H1 (cell line): ENCODE measurements around the gene ARHGAP28. TPM values are rescaled to one million over a fixed set of nuclear protein-coding genes. Genes with fewer than 3 reads are reported as not detected.

Experiments
- CTCF ChIA-PET: fragments of 300-600 bp; sonication (Branson Sonifier 250); formaldehyde crosslinking; loops from one replicate; lab custom pipeline; 2021; ENCODE audit not compliant: partially characterized antibody; lab: Charles Lee
- POLR2A ChIA-PET: fragments of 300-600 bp; sonication (Branson Sonifier 250); formaldehyde crosslinking; loops from one replicate; lab custom pipeline; 2021; ENCODE audit warnings: inconsistent platforms; ENCODE audit not compliant: partially characterized antibody; lab: Charles Lee
- DNase-seq, 2 experiments: peaks; one replicate each; pipeline versions ENCODE4 v3.0.0 to v3.0.0-alpha.2; 2010 to 2022; ENCODE audit warnings: low spot score in 2 of 2, low read depth in 1 of 2, mixed read lengths in 1 of 2
- FAIRE-seq: peaks from 2 replicates; lab custom pipeline; 2011; peaks lifted over from hg19 to GRCh38; lab: Jason Lieb, UNC
- H2AFZ ChIP-seq: 2 replicates; pipeline ENCODE4 v1.8.1; 2012; ENCODE audit warnings: low read length, inconsistent platforms
- H2AK5ac ChIP-seq: 2 replicates; pipeline ENCODE4 v1.6.1; 2013; ENCODE audit warnings: low read depth, low read length
- H2BK120ac ChIP-seq: replicated peaks from 2 replicates; pipeline ENCODE3; 2013; ENCODE audit warnings: low read depth, low read length, inconsistent platforms
- H2BK12ac ChIP-seq: 2 replicates; pipeline ENCODE4 v1.6.1; 2013; ENCODE audit warnings: low read depth, low read length
- H2BK15ac ChIP-seq: 2 replicates; pipeline ENCODE4 v1.6.1; 2013; ENCODE audit warnings: low read length
- H2BK20ac ChIP-seq: 2 replicates; pipeline ENCODE4 v1.6.1; 2013; ENCODE audit warnings: low read length
- H2BK5ac ChIP-seq: 2 replicates; pipeline ENCODE4 v1.6.1; 2013; ENCODE audit warnings: low read depth, low read length
- H3K14ac ChIP-seq: 2 replicates; pipeline ENCODE4 v1.6.1; 2013; ENCODE audit warnings: inconsistent platforms; ENCODE audit not compliant: insufficient read length
- H3K18ac ChIP-seq: 2 replicates; pipeline ENCODE4 v1.6.1; 2013; ENCODE audit warnings: low read length; ENCODE audit errors: extremely low read depth
- H3K23ac ChIP-seq: 2 replicates; pipeline ENCODE4 v1.6.1; 2013; ENCODE audit warnings: inconsistent platforms; ENCODE audit not compliant: insufficient read length
- H3K23me2 ChIP-seq: 2 replicates; pipeline ENCODE4 v1.6.1; 2013; ENCODE audit warnings: low read depth, low read length
- H3K27ac ChIP-seq: 2 replicates; pipeline ENCODE4 v1.6.1; 2011; ENCODE audit warnings: low read depth, low read length, inconsistent platforms
- H3K27me3 ChIP-seq, 4 experiments: replicated peaks in 1 of 4; 1 replicate in 1 of 4; 2 replicates in 3 of 4; pipeline versions ENCODE4 v1.6.1 to v1.8.1; 2011 to 2013; ENCODE audit warnings: low read length in 3 of 4, mild to moderate bottlenecking in 3 of 4, inconsistent platforms in 2 of 4, mixed read lengths in 2 of 4, moderate library complexity in 1 of 4; ENCODE audit not compliant: control insufficient read depth in 3 of 4, insufficient read depth in 3 of 4; ENCODE audit errors: extremely low read depth in 1 of 4
- H3K36me3 ChIP-seq, 4 experiments: 2 replicates each; pipeline versions ENCODE4 v1.6.1 to v1.8.1; 2011 to 2013; ENCODE audit warnings: mild to moderate bottlenecking in 4 of 4, low read length in 3 of 4, moderate library complexity in 2 of 4, control low read depth in 1 of 4, inconsistent platforms in 1 of 4; ENCODE audit not compliant: insufficient read depth in 4 of 4, control insufficient read depth in 2 of 4
- H3K4ac ChIP-seq: replicated peaks from 2 replicates; pipeline ENCODE3; 2013; ENCODE audit warnings: low read length, low read depth, mixed read lengths, inconsistent platforms; ENCODE audit not compliant: insufficient read length
- H3K4me1 ChIP-seq, 4 experiments: replicated peaks in 1 of 4; 1 replicate in 1 of 4; 2 replicates in 3 of 4; pipeline versions ENCODE4 v1.6.1 to v1.8.1; 2011 to 2013; ENCODE audit warnings: low read length in 3 of 4, inconsistent platforms in 2 of 4, mixed read lengths in 1 of 4; ENCODE audit not compliant: insufficient read depth in 4 of 4, control insufficient read depth in 3 of 4
- H3K4me2 ChIP-seq, 2 experiments: 2 replicates each; pipeline versions ENCODE4 v1.6.1 to v1.8.1; 2011 to 2013; ENCODE audit warnings: low read depth in 2 of 2, low read length in 2 of 2, control low read depth in 1 of 2, inconsistent platforms in 1 of 2, mild to moderate bottlenecking in 1 of 2; ENCODE audit not compliant: insufficient read depth in 1 of 2
- H3K4me3 ChIP-seq, 4 experiments: fragments of 200-600, 300-600 bp in 1 of 4; sonication (generic), shearing (Covaris generic), sonication (Bioruptor Twin) in 1 of 4; 2 replicates each; pipeline versions ENCODE4 v1.5.1 to v1.8.1; 2011 to 2016; ENCODE audit warnings: low read length in 4 of 4, low read depth in 3 of 4, control low read depth in 2 of 4, inconsistent platforms in 2 of 4, mild to moderate bottlenecking in 2 of 4, mixed read lengths in 1 of 4, moderate library complexity in 1 of 4; ENCODE audit not compliant: insufficient read depth in 2 of 4; ENCODE audit errors: extremely low read depth in 1 of 4
- H3K56ac ChIP-seq: replicated peaks from 2 replicates; pipeline ENCODE3; 2013; ENCODE audit warnings: low read depth, mild to moderate bottlenecking, mixed read lengths, low read length, inconsistent platforms; ENCODE audit not compliant: insufficient read length
- H3K79me1 ChIP-seq: 2 replicates; pipeline ENCODE4 v1.6.1; 2013; ENCODE audit warnings: low read depth, low read length, control low read depth
- H3K79me2 ChIP-seq, 2 experiments: 2 replicates each; pipeline versions ENCODE4 v1.6.1 to v1.8.1; 2012 to 2013; ENCODE audit warnings: low read length in 2 of 2, mild to moderate bottlenecking in 2 of 2, inconsistent platforms in 1 of 2; ENCODE audit not compliant: insufficient read depth in 2 of 2, control insufficient read depth in 1 of 2
- H3K9ac ChIP-seq, 4 experiments: replicated peaks in 1 of 4; 1 replicate in 1 of 4; 2 replicates in 3 of 4; pipeline versions ENCODE4 v1.6.1 to v1.8.1; 2011 to 2013; ENCODE audit warnings: low read depth in 3 of 4, low read length in 3 of 4, control low read depth in 2 of 4, mild to moderate bottlenecking in 2 of 4, moderate library complexity in 2 of 4, inconsistent platforms in 1 of 4; ENCODE audit errors: extremely low read depth in 1 of 4
- H3K9me3 ChIP-seq, 2 experiments: 2 replicates each; pipeline versions ENCODE4 v1.6.1 to v1.8.1; 2012 to 2013; ENCODE audit warnings: mild to moderate bottlenecking in 2 of 2, moderate library complexity in 2 of 2, control low read depth in 1 of 2, inconsistent platforms in 1 of 2, low read depth in 1 of 2, low read length in 1 of 2, mixed read lengths in 1 of 2; ENCODE audit not compliant: insufficient read depth in 2 of 2
- H4K20me1 ChIP-seq, 2 experiments: replicated peaks in 1 of 2; 2 replicates each; pipeline versions ENCODE3 to v1.8.1; 2011 to 2013; ENCODE audit warnings: inconsistent platforms in 2 of 2, low read length in 2 of 2, mild to moderate bottlenecking in 1 of 2; ENCODE audit not compliant: insufficient read depth in 2 of 2, control insufficient read depth in 1 of 2
- H4K5ac ChIP-seq: 2 replicates; pipeline ENCODE4 v1.6.1; 2013; ENCODE audit warnings: low read length, low read depth, mixed read lengths, inconsistent platforms; ENCODE audit not compliant: insufficient read length
- H4K8ac ChIP-seq: 2 replicates; pipeline ENCODE4 v1.8.0; 2013; ENCODE audit warnings: mild to moderate bottlenecking, moderate library complexity, low read length, inconsistent platforms; ENCODE audit not compliant: insufficient read depth; ENCODE audit errors: extremely low read depth
- H4K91ac ChIP-seq: replicated peaks from 2 replicates; pipeline ENCODE3; 2013; ENCODE audit warnings: low read length, mixed read lengths, inconsistent platforms; ENCODE audit not compliant: insufficient read length
- ATF2 ChIP-seq: IDR thresholded peaks from 2 replicates; pipeline ENCODE4 v1.6.1; 2012; ENCODE audit warnings: low read length, inconsistent platforms
- BCL11A ChIP-seq, 2 experiments: IDR thresholded peaks; one replicate each; pipeline ENCODE4 v1.6.1; 2011; ENCODE audit warnings: low read depth in 2 of 2, low read length in 2 of 2, mild to moderate bottlenecking in 2 of 2
- CHD2 ChIP-seq: IDR thresholded peaks from 2 replicates; pipeline ENCODE4 v1.6.1; 2012; ENCODE audit warnings: low read length, improper control_type of control experiment
- EGR1 ChIP-seq: IDR thresholded peaks from 2 replicates; pipeline ENCODE4 v1.6.1; 2011; ENCODE audit warnings: low read depth, low read length, borderline replicate concordance
- POLR2AphosphoS5 ChIP-seq: IDR thresholded peaks from 2 replicates; pipeline ENCODE4 v1.6.1; 2011; ENCODE audit warnings: low read depth, low read length
- SP4 ChIP-seq: IDR thresholded peaks from 2 replicates; pipeline ENCODE4 v1.6.1; 2012; ENCODE audit warnings: low read length, inconsistent platforms
- ZNF274 ChIP-seq: IDR thresholded peaks from 2 replicates; pipeline ENCODE4 v1.7.0; 2012; ENCODE audit warnings: low read length, borderline replicate concordance; ENCODE audit errors: extremely low read depth
- whole genome bisulfite sequencing, 2 experiments: shearing (Covaris generic) in 1 of 2; methylation state at CpG; one replicate each; pipeline versions ENCODE4 v1.1.6 to v1.1.7; 2013 to 2015; ENCODE audit warnings: low lambda C conversion rate in 2 of 2, mixed read lengths in 2 of 2, inconsistent platforms in 1 of 2, low coverage in 1 of 2, missing lambda C conversion rate in 1 of 2; ENCODE audit not compliant: insufficient replicate concordance in 2 of 2, insufficient coverage in 1 of 2, insufficient read length in 1 of 2; ENCODE audit errors: extremely low coverage in 1 of 2, missing lambda C conversion rate in 1 of 2; 5-methylcytosine and 5-hydroxymethylcytosine counted together
- polyA plus RNA-seq, 7 experiments: library from polyadenylated mRNA; depleted of rRNA in 3 of 7; stranded (reverse) in 5 of 7; unstranded in 2 of 7; fragments of >200 nt in 5 of 7; fragments of 200-250 nt in 2 of 7; gene quantifications; 1 replicate in 5 of 7; 2 replicates in 1 of 7; 4 replicates in 1 of 7; pipeline versions ENCODE4 v1.2.1 to v1.2.3, GENCODE V29; 2011 to 2013; ENCODE audit warnings: missing spikeins in 2 of 7, mixed read lengths in 2 of 7
- total RNA-seq: library from RNA; stranded (reverse); fragmentation: NEBNext Ultra II Directional; extraction: Animal tissue kit (Norgen Biotek cat#: 25700); gene quantifications from 2 replicates; pipeline ENCODE4 v1.2.1, GENCODE V29; 2021

Gene ARHGAP28
- total and polyA plus RNA-seq, 2 of the 8 experiments (the other 6 are each of a cell fraction or from before 2014, with no cell fraction given): 2.9 to 14.4 TPM

- H4K91ac ChIP-seq: peak overlapping the region; percentile 68
- H3K9ac ChIP-seq: peak overlapping the region in 2 of 4 experiments; percentile 9 to 61; a peak in 2 of 7 replicates
- H3K18ac ChIP-seq: no peak overlapping the region
- POLR2A ChIA-PET: interaction anchor here (0.7 to 1.1 kb wide), 2 partner anchors 12 to 13 kb away, joined by 3 read pairs; no protein-coding TSS in a partner anchor
- no peak overlapping the region for H2BK5ac ChIP-seq
- peaks cover 2% of the 10 kb centered on the region; the same call in 1 of the 2 replicates for H3K23me2 ChIP-seq
- no peak overlapping the region for H4K5ac ChIP-seq
- H3K36me3 ChIP-seq: no peaks in the 10 kb centered on the region
- peaks cover 4 to 12% (median 8%) of the 10 kb centered on the region in 4 experiments; a peak in 5 of 7 replicates for H3K4me1 ChIP-seq
- H2AK5ac ChIP-seq: no peak overlapping the region
- no peak overlapping the region for H3K14ac ChIP-seq
- WGBS, 2 experiments: 79% methylated on average over 8 of the region's 8 CpGs; no CpG with 5 or more reads in 1 of the 2 experiments
- H4K8ac ChIP-seq: no peak overlapping the region
- H2BK12ac ChIP-seq: peak overlapping the region; percentile 11; the same call in 1 of the 2 replicates
- TF ChIP-seq EGR1 (no peak), POLR2AphosphoS5 (no peak), ZNF274 (no peak), BCL11A (IDR thresholded peaks at IDR 0.05; ENCODE audit: low read depth in 2 of 2, low read length in 2 of 2) (no peak), ATF2 (no peak), CHD2 (no peak), SP4 (no peak)
- no peaks in the 10 kb centered on the region for H3K27me3 ChIP-seq
- H4K20me1 ChIP-seq: no peaks in the 10 kb centered on the region
- H2BK20ac ChIP-seq: no peak overlapping the region
- CTCF ChIA-PET: interaction anchor here (1.6 kb wide), 1 partner anchor 185 kb away, joined by 6 read pairs; no protein-coding TSS in a partner anchor
- H3K4me2 ChIP-seq: peak overlapping the region; percentile 70 to 77
- DNase-seq (no peak), FAIRE-seq (peak; percentile 7)
- no peaks in the 10 kb centered on the region for H3K79me2 ChIP-seq
- H2BK15ac ChIP-seq: no peak overlapping the region
- H2BK120ac ChIP-seq: no peak overlapping the region
- no peaks in the 10 kb centered on the region for H3K79me1 ChIP-seq
- H3K4me3 ChIP-seq: peak overlapping the region in 2 of 4 experiments; percentile 72; a peak in 3 of 8 replicates
- H3K9me3 ChIP-seq: no peaks in the 10 kb centered on the region
- no peak overlapping the region for H2AFZ ChIP-seq
- H3K56ac ChIP-seq: no peak overlapping the region
- no peak overlapping the region for H3K27ac ChIP-seq
- H3K23ac ChIP-seq: no peak overlapping the region
- H3K4ac ChIP-seq: no peak overlapping the region
These were observed 1.2 kb upstream of the ARHGAP28 start for GRCh38 chr18:6728331-6728730.
